ENCODE results near the gene DCAF4.

Gene DCAF4

DNA sequence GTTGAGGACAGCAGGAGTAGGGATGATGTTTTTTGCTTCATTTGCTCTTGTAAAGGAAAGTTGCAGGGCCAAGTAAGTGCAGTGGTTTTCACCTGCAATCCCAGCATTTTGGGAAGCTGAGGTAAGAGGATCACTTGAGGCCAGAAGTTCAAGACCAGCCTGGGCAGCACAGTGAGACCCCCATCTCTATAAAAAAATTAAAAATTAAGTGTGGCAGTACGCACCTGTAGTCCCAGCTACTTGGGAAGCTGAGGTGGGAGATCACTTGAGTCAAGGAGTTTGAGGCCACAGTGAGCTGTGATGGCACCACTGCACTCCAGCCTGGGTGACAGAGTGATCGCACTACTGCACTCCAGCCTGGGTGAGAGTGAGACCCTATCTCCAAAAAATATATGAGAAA, 43.2 kb upstream of the DCAF4 start:
- TF ChIP-seq, protein P1, sequence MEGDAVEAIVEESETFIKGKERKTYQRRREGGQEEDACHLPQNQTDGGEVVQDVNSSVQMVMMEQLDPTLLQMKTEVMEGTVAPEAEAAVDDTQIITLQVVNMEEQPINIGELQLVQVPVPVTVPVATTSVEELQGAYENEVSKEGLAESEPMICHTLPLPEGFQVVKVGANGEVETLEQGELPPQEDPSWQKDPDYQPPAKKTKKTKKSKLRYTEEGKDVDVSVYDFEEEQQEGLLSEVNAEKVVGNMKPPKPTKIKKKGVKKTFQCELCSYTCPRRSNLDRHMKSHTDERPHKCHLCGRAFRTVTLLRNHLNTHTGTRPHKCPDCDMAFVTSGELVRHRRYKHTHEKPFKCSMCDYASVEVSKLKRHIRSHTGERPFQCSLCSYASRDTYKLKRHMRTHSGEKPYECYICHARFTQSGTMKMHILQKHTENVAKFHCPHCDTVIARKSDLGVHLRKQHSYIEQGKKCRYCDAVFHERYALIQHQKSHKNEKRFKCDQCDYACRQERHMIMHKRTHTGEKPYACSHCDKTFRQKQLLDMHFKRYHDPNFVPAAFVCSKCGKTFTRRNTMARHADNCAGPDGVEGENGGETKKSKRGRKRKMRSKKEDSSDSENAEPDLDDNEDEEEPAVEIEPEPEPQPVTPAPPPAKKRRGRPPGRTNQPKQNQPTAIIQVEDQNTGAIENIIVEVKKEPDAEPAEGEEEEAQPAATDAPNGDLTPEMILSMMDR (IDR thresholded peaks at IDR 0.05): no peak
- H3K9me3 ChIP-seq (ENCODE audit: control insufficient read depth, low read length): no peaks in the 10 kb centered on the region
- no peaks in the 10 kb centered on the region for H3K36me3 ChIP-seq (ENCODE audit: control insufficient read depth, insufficient read depth, low read length)
- no peak overlapping the region for H3K4me2 ChIP-seq (ENCODE audit: low read length)
- no peak overlapping the region for H3K4me3 ChIP-seq (ENCODE audit: low read depth, low read length)
- H3K9ac ChIP-seq: no peak overlapping the region
- H3K27me3 ChIP-seq (ENCODE audit: control insufficient read depth, insufficient read depth, low read length): no peaks in the 10 kb centered on the region
- no peaks in the 10 kb centered on the region for H3K79me2 ChIP-seq
- no peak overlapping the region for H3K27ac ChIP-seq
- H2AFZ ChIP-seq: no peak overlapping the region
- H3K4me1 ChIP-seq: no peaks in the 10 kb centered on the region

DNA sequence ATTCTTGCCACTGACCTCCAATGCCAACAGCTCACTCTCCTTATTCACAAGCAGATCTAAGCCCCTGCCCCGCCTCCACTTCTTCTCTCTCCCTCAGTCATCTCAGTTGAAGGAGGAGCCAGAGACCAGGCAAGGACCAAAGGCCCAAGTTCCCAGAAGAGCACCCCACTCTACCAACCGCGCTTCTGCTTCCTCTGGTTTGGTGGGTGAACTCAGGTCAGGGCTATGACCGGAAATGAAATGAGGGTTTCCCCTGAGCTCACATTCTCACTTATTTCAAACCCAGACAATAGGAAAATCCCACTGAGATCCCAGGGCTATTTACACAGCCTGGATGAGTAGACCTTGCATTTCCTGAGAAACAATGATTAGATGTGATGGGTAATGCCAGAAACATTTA, 42.3 kb upstream of the DCAF4 start:
- TF ChIP-seq, protein P1 (IDR thresholded peaks at IDR 0.05): no peak
- H3K4me3 ChIP-seq (ENCODE audit: low read depth, low read length): no peak overlapping the region

DNA sequence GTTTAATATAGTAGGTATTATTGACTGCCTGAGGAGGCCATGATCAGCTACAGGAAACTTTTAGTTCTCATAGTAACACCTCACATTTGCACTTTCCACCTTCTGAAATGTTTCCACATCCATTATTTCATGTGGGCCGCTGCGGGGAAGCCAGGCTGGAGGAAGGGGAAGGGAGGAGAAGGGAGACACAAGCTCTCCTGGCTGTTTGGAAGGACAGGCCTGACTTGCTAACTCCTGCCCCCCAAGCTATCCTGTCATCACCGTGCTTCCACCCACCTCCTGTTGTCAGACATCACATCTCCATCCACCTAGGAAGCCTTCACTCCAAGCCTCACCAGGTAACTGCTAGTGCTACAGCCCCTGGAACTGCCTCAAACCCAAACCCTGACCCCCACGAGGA, 41.9 kb upstream of the DCAF4 start:
- no peak overlapping the region for H3K4me3 ChIP-seq (ENCODE audit: low read depth, low read length)
- H2AFZ ChIP-seq: no peak overlapping the region
- H3K4me1 ChIP-seq: no peaks in the 10 kb centered on the region
- H3K9ac ChIP-seq: no peak overlapping the region
- no peaks in the 10 kb centered on the region for H3K9me3 ChIP-seq (ENCODE audit: control insufficient read depth, low read length)
- H3K27me3 ChIP-seq (ENCODE audit: control insufficient read depth, insufficient read depth, low read length): no peaks in the 10 kb centered on the region
- H3K27ac ChIP-seq: no peak overlapping the region
- H3K79me2 ChIP-seq: no peaks in the 10 kb centered on the region
- TF ChIP-seq, protein P1 (IDR thresholded peaks at IDR 0.05): no peak
- H3K4me2 ChIP-seq (ENCODE audit: low read length): no peak overlapping the region
- H3K36me3 ChIP-seq (ENCODE audit: control insufficient read depth, insufficient read depth, low read length): no peaks in the 10 kb centered on the region

More for the DNA sequence above, 42.3 kb upstream of the DCAF4 start:
- Histone ChIP-seq H3K27ac (no peak overlapping the region), H2AFZ (no peak overlapping the region), H3K79me2 (no peaks in the 10 kb centered on the region), H3K4me2 (ENCODE audit: low read length) (no peak overlapping the region), H3K9me3 (ENCODE audit: control insufficient read depth, low read length) (no peaks in the 10 kb centered on the region), H3K36me3 (ENCODE audit: control insufficient read depth, insufficient read depth, low read length) (no peaks in the 10 kb centered on the region), H3K4me1 (no peaks in the 10 kb centered on the region), H3K9ac (no peak overlapping the region), H3K27me3 (ENCODE audit: control insufficient read depth, insufficient read depth, low read length) (no peaks in the 10 kb centered on the region)

DNA sequence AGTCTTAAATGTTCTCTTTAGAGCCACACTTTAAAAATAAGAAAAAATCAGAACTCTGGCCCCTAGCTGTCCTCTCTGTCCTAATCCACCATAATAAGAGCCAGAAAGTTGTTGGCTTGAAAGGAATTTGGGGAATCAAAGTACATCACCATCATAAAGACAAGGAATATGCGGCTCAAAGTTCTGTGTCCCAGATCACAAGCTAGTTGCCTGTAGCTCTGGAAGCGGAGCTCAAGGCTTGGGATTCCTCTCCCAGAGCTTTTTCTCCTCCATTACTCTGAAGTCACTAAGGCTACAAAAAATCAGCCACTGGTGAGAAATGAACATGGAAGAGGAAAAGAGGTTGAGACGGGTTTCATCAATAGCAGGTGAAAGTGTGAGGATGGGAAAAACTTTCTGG, 38.8 kb upstream of the DCAF4 start:
- Histone ChIP-seq H3K79me2 (no peaks in the 10 kb centered on the region), H3K4me1 (no peaks in the 10 kb centered on the region), H3K4me2 (ENCODE audit: low read length) (no peak overlapping the region), H3K27me3 (ENCODE audit: control insufficient read depth, insufficient read depth, low read length) (no peaks in the 10 kb centered on the region), H3K9ac (no peak overlapping the region), H3K36me3 (ENCODE audit: control insufficient read depth, insufficient read depth, low read length) (no peaks in the 10 kb centered on the region), H3K27ac (no peak overlapping the region), H3K9me3 (ENCODE audit: control insufficient read depth, low read length) (no peaks in the 10 kb centered on the region), H3K4me3 (ENCODE audit: low read depth, low read length) (no peak overlapping the region), H2AFZ (no peak overlapping the region)
- TF ChIP-seq, protein P1 (IDR thresholded peaks at IDR 0.05): no peak

DNA sequence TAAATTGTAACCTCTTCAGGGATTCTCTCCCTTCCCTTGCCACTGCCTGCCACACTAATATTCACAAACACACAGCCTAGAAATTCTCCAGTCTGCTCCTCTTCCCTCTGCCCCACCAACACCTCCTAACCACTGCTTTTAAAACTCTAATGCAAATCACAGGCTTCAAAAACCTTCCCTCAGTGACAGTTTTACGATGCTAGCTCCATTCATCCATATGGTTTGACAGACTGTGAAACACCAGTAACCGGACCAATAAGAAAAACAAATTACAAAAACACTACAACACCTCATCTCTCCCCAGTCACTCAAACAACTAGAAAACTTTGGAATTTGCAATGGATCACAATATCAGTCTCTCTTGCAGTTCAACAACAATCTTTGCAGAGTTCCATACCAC, 38.1 kb upstream of the DCAF4 start:
- no peak overlapping the region for H2AFZ ChIP-seq
- H3K4me2 ChIP-seq (ENCODE audit: low read length): no peak overlapping the region
- H3K27me3 ChIP-seq (ENCODE audit: control insufficient read depth, insufficient read depth, low read length): no peaks in the 10 kb centered on the region
- H3K9me3 ChIP-seq (ENCODE audit: control insufficient read depth, low read length): no peaks in the 10 kb centered on the region
- H3K27ac ChIP-seq: no peak overlapping the region
- H3K36me3 ChIP-seq (ENCODE audit: control insufficient read depth, insufficient read depth, low read length): no peaks in the 10 kb centered on the region
- H3K4me3 ChIP-seq (ENCODE audit: low read depth, low read length): no peak overlapping the region
- TF ChIP-seq, protein P1 (IDR thresholded peaks at IDR 0.05): no peak
- no peak overlapping the region for H3K9ac ChIP-seq
- no peaks in the 10 kb centered on the region for H3K4me1 ChIP-seq
- H3K79me2 ChIP-seq: no peaks in the 10 kb centered on the region
